DOHH2 (cell line): ENCODE data around the gene PRPF18.

Source experiments
- H3F3A ChIP-seq: fragments of 200-600 bp; sonication (generic), shearing (Covaris generic); 2 replicates; pipeline ENCODE4 v1.6.0; 2016; ENCODE audit warnings: antibody characterized with exemption, mild to moderate bottlenecking; ENCODE audit not compliant: control insufficient read depth, insufficient read depth
- H3K27ac ChIP-seq: fragments of 200-600 bp; sonication (generic); 2 replicates; pipeline ENCODE4 v1.5.1; 2014; ENCODE audit warnings: low read depth, mild to moderate bottlenecking, low read length, moderate library complexity
- H3K27me3 ChIP-seq: fragments of 200-600 bp; sonication (generic); 2 replicates; pipeline ENCODE4 v1.6.1; 2014; ENCODE audit warnings: mild to moderate bottlenecking, low read length, mixed read lengths; ENCODE audit not compliant: control insufficient read depth
- H3K36me3 ChIP-seq: fragments of 200-600 bp; sonication (generic); 2 replicates; pipeline ENCODE4 v1.6.1; 2014; ENCODE audit warnings: mild to moderate bottlenecking, low read length, moderate library complexity, mixed read lengths; ENCODE audit not compliant: control insufficient read depth
- H3K4me1 ChIP-seq: fragments of 200-600 bp; sonication (generic); 2 replicates; pipeline ENCODE4 v1.6.1; 2014; ENCODE audit warnings: mild to moderate bottlenecking, low read length, mixed read lengths; ENCODE audit not compliant: control insufficient read depth
- H3K4me2 ChIP-seq: fragments of 200-600 bp; sonication (generic); 2 replicates; pipeline ENCODE4 v1.6.0; 2014; ENCODE audit warnings: mild to moderate bottlenecking, low read length, moderate library complexity
- H3K4me3 ChIP-seq: fragments of 200-600 bp; sonication (generic); 2 replicates; pipeline ENCODE4 v1.5.1; 2014; ENCODE audit warnings: mild to moderate bottlenecking, low read length, mixed read lengths
- H3K79me2 ChIP-seq: fragments of 200-600 bp; sonication (generic); 2 replicates; pipeline ENCODE4 v1.6.1; 2014; ENCODE audit warnings: mild to moderate bottlenecking, low read length, mixed read lengths; ENCODE audit not compliant: control insufficient read depth
- H3K9me2 ChIP-seq: fragments of 200-600 bp; sonication (generic); replicated peaks from 2 replicates; pipeline ENCODE4 v1.6.1; 2014; ENCODE audit warnings: mild to moderate bottlenecking, low read length, mixed read lengths; ENCODE audit not compliant: control insufficient read depth
- H3K9me3 ChIP-seq: fragments of 200-600 bp; sonication (generic); 2 replicates; pipeline ENCODE4 v1.6.1; 2014; ENCODE audit warnings: antibody characterized with exemption, low read length, mixed read lengths; ENCODE audit not compliant: control insufficient read depth, insufficient read depth
- H4K20me1 ChIP-seq: fragments of 200-600 bp; sonication (generic); 2 replicates; pipeline ENCODE4 v1.6.0; 2014; ENCODE audit warnings: low read depth, mild to moderate bottlenecking, antibody characterized with exemption, low read length, moderate library complexity; ENCODE audit not compliant: control insufficient read depth, insufficient read depth
- CTCF ChIP-seq: fragments of 200-600 bp; sonication (generic); IDR thresholded peaks from one replicate; pipeline ENCODE4 v1.5.1; 2014; ENCODE audit warnings: antibody characterized with exemption, mild to moderate bottlenecking, low read depth, low read length; ENCODE audit not compliant: poor library complexity, severe bottlenecking
- EZH2phosphoT487 ChIP-seq: fragments of 200-600 bp; sonication (generic); IDR thresholded peaks from 2 replicates; pipeline ENCODE4 v1.6.1; 2017; ENCODE audit warnings: borderline replicate concordance, mild to moderate bottlenecking, antibody characterized with exemption, low read length, moderate library complexity, mixed read lengths

PRPF18 gene

GRCh38 chr10:13614530-13615332 is 28.0 kb downstream of the PRPF18 start:
- Histone ChIP-seq H3K27ac (no peak overlapping the region), H3K4me1 (no peaks in the 10 kb centered on the region), H3K4me3 (no peak overlapping the region), H3K27me3 (no peaks in the 10 kb centered on the region), H3K9me3 (no peaks in the 10 kb centered on the region), H3K79me2 (no peaks in the 10 kb centered on the region), H3F3A (no peaks in the 10 kb centered on the region), H3K4me2 (no peak overlapping the region), H3K36me3 (peaks cover 33% of the 10 kb centered on the region), H4K20me1 (no peaks in the 10 kb centered on the region), H3K9me2 (no peaks in the 10 kb centered on the region)
- TF ChIP-seq CTCF (no peak), EZH2phosphoT487 (no peak)

- Histone ChIP-seq H3K79me2 (no peaks in the 10 kb centered on the region), H3K9me3 (no peaks in the 10 kb centered on the region), H3K4me2 (no peak overlapping the region), H4K20me1 (no peaks in the 10 kb centered on the region), H3K27me3 (no peaks in the 10 kb centered on the region), H3K36me3 (peaks cover 23% of the 10 kb centered on the region), H3K4me1 (no peaks in the 10 kb centered on the region), H3K4me3 (no peak overlapping the region), H3F3A (no peaks in the 10 kb centered on the region), H3K27ac (no peak overlapping the region), H3K9me2 (no peaks in the 10 kb centered on the region)
- TF ChIP-seq EZH2phosphoT487 (no peak), CTCF (no peak)
Measured at GRCh38 chr10:13615650-13616300, 29.0 kb downstream of the PRPF18 start.

GRCh38 chr10:13617116-13617515 is 30.4 kb downstream of the PRPF18 start:
- H3K36me3 ChIP-seq, result peaks cover 17% of the 10 kb centered on the region

More at GRCh38 chr10:13617116-13617515, 30.4 kb downstream of the PRPF18 start:
- no peak for TF ChIP-seq EZH2phosphoT487
- TF ChIP-seq CTCF, result no peak
- H3K4me1 ChIP-seq, result no peaks in the 10 kb centered on the region
- H3K27ac ChIP-seq, result no peak overlapping the region
- H3K9me2 ChIP-seq, result no peaks in the 10 kb centered on the region
- H3K4me3 ChIP-seq, result no peak overlapping the region
- H3K9me3 ChIP-seq, result no peaks in the 10 kb centered on the region
- H3F3A ChIP-seq, result no peaks in the 10 kb centered on the region
- H3K79me2 ChIP-seq, result no peaks in the 10 kb centered on the region
- H3K4me2 ChIP-seq, result no peak overlapping the region
- no peaks in the 10 kb centered on the region for H4K20me1 ChIP-seq
- no peaks in the 10 kb centered on the region for H3K27me3 ChIP-seq
